Astrocyte (in vitro differentiated cells and primary cell): ENCODE data around the gene KRTAP10-2. TPM values are rescaled to one million over a fixed set of nuclear protein-coding genes. Genes with fewer than 3 reads are reported as not detected.

Experiments used
- DNase-seq: peaks from one replicate; pipeline ENCODE4 v3.0.0-alpha.2; 2010; ENCODE audit warnings: low read depth
- FAIRE-seq: peaks from 2 replicates; lab custom pipeline; 2011; peaks lifted over from hg19 to GRCh38; lab: Jason Lieb, UNC
- H2AFZ ChIP-seq: 2 replicates; pipeline ENCODE4 v1.6.0; 2012; ENCODE audit warnings: low read depth, low read length, inconsistent platforms
- H3K27ac ChIP-seq: 2 replicates; pipeline ENCODE4 v1.5.1; 2011; ENCODE audit warnings: low read depth, low read length, inconsistent platforms
- H3K27me3 ChIP-seq: 2 replicates; pipeline ENCODE4 v1.6.0; 2011; ENCODE audit warnings: low read length, inconsistent platforms; ENCODE audit not compliant: insufficient read depth
- H3K36me3 ChIP-seq: 2 replicates; pipeline ENCODE4 v1.5.1; 2011; ENCODE audit warnings: low read length, inconsistent platforms; ENCODE audit not compliant: insufficient read depth
- H3K4me1 ChIP-seq: 2 replicates; pipeline ENCODE4 v1.5.1; 2011; ENCODE audit warnings: low read length, inconsistent platforms; ENCODE audit not compliant: insufficient read depth
- H3K4me2 ChIP-seq: 2 replicates; pipeline ENCODE4 v1.6.0; 2012; ENCODE audit warnings: low read length, inconsistent platforms
- H3K4me3 ChIP-seq: 2 replicates; pipeline ENCODE4 v1.5.1; 2011; ENCODE audit warnings: low read depth, mild to moderate bottlenecking, low read length, inconsistent platforms; ENCODE audit not compliant: insufficient read depth
- H3K79me2 ChIP-seq: 2 replicates; pipeline ENCODE4 v1.6.0; 2012; ENCODE audit warnings: mild to moderate bottlenecking, low read length, inconsistent platforms; ENCODE audit not compliant: insufficient read depth
- H3K9ac ChIP-seq: 2 replicates; pipeline ENCODE4 v1.6.0; 2012; ENCODE audit warnings: mild to moderate bottlenecking, low read length, inconsistent platforms
- H3K9me3 ChIP-seq: 2 replicates; pipeline ENCODE4 v1.5.1; 2012; ENCODE audit warnings: low read depth, mild to moderate bottlenecking, low read length, inconsistent platforms; ENCODE audit not compliant: insufficient read depth
- H4K20me1 ChIP-seq: 2 replicates; pipeline ENCODE4 v1.6.0; 2012; ENCODE audit warnings: low read length, inconsistent platforms; ENCODE audit not compliant: insufficient read depth
- H3K27ac Mint-ChIP-seq: one replicate; pipeline ENCODE4 v1.8.0; 2021; ENCODE audit warnings: mild to moderate bottlenecking, mixed read lengths; ENCODE audit not compliant: unreplicated experiment
- H3K27me3 Mint-ChIP-seq: one replicate; pipeline ENCODE4 v1.8.0; 2021; ENCODE audit warnings: low read depth, mixed read lengths; ENCODE audit not compliant: unreplicated experiment
- H3K36me3 Mint-ChIP-seq: one replicate; pipeline ENCODE4 v1.8.0; 2021; ENCODE audit warnings: low read depth, mixed read lengths; ENCODE audit not compliant: unreplicated experiment
- H3K4me1 Mint-ChIP-seq: one replicate; pipeline ENCODE4 v1.8.0; 2021; ENCODE audit warnings: low read depth, mixed read lengths; ENCODE audit not compliant: unreplicated experiment
- H3K4me3 Mint-ChIP-seq: one replicate; pipeline ENCODE4 v1.8.0; 2021; ENCODE audit warnings: mild to moderate bottlenecking, moderate library complexity, mixed read lengths; ENCODE audit not compliant: unreplicated experiment
- H3K9me3 Mint-ChIP-seq: one replicate; pipeline ENCODE4 v1.8.0; 2021; ENCODE audit warnings: mild to moderate bottlenecking, mixed read lengths; ENCODE audit not compliant: unreplicated experiment
- EZH2 ChIP-seq: IDR thresholded peaks from 2 replicates; pipeline ENCODE4 v1.6.1; 2012; ENCODE audit warnings: mild to moderate bottlenecking, low read length, inconsistent platforms; ENCODE audit not compliant: insufficient read depth
- total RNA-seq: library from RNA; stranded (reverse); gene quantifications from 2 replicates; pipeline ENCODE4 v1.2.1, GENCODE V29; 2021
- TF ChIP-seq, protein P1 (sequence below): IDR thresholded peaks from 2 replicates; pipeline ENCODE4 v1.5.1; 2011; ENCODE audit warnings: low read depth, mild to moderate bottlenecking, inconsistent platforms, low read length, moderate library complexity; ENCODE audit not compliant: insufficient read depth

Gene KRTAP10-2
- total RNA-seq, 1 donor from 2014 or later: not detected

DNA sequence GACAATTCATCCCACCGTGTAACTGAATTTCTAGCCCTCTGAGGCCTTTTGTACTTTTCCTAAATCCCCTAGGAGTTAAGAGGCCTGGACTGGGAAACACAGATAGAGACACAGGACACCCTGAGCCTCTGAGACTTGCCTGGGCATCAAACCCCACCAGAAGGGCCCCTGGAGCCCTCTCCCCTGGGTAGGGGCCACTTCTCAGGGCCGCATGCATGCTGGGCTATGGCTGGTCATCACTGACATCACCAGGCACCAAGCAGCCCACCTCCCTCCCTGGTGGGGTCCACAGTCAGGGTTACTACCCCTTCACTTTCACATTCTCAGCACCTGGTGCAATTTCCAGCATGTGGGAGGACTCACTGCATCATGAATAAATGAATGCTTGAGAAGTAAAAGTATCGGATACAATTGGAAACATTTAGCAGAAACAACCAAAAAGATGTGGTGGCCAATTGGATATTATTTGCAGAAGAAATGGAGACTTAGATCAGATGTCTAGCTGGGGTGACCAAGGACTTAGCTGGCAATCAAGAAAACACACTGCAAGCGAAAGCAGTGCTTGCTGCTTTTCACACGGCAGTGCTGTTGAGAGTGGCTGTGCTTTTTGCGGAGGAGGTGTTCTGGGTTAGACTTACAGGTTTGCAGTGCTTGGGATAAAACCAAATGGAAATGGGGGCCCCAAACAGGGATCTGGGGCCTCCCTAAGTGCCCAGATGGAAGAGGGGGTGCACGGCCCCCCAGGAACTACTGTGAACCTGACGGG lies 48.1 kb upstream of the KRTAP10-2 start:
- H3K27ac Mint-ChIP-seq: no peak overlapping the region
- no peak overlapping the region for H3K4me2 ChIP-seq
- H3K4me1 ChIP-seq: no peaks in the 10 kb centered on the region
- no peaks in the 10 kb centered on the region for H3K4me1 Mint-ChIP-seq
- TF ChIP-seq EZH2: no peak
- TF ChIP-seq, protein P1, sequence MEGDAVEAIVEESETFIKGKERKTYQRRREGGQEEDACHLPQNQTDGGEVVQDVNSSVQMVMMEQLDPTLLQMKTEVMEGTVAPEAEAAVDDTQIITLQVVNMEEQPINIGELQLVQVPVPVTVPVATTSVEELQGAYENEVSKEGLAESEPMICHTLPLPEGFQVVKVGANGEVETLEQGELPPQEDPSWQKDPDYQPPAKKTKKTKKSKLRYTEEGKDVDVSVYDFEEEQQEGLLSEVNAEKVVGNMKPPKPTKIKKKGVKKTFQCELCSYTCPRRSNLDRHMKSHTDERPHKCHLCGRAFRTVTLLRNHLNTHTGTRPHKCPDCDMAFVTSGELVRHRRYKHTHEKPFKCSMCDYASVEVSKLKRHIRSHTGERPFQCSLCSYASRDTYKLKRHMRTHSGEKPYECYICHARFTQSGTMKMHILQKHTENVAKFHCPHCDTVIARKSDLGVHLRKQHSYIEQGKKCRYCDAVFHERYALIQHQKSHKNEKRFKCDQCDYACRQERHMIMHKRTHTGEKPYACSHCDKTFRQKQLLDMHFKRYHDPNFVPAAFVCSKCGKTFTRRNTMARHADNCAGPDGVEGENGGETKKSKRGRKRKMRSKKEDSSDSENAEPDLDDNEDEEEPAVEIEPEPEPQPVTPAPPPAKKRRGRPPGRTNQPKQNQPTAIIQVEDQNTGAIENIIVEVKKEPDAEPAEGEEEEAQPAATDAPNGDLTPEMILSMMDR: no peak
- peaks cover 9% of the 10 kb centered on the region for H3K9me3 ChIP-seq
- no peak overlapping the region for H3K27ac ChIP-seq
- H3K9me3 Mint-ChIP-seq: peaks cover 16% of the 10 kb centered on the region
- DNase-seq: no peak
- no peak overlapping the region for H2AFZ ChIP-seq
- no peaks in the 10 kb centered on the region for H3K79me2 ChIP-seq
- FAIRE-seq: no peak
- H3K4me3 Mint-ChIP-seq: no peak overlapping the region
- no peak overlapping the region for H3K4me3 ChIP-seq
- H3K36me3 ChIP-seq: no peaks in the 10 kb centered on the region
- no peaks in the 10 kb centered on the region for H3K27me3 ChIP-seq
- H3K36me3 Mint-ChIP-seq: peaks cover 3% of the 10 kb centered on the region
- no peak overlapping the region for H3K9ac ChIP-seq
- no peaks in the 10 kb centered on the region for H4K20me1 ChIP-seq
- H3K27me3 Mint-ChIP-seq: peaks cover 31% of the 10 kb centered on the region

DNA sequence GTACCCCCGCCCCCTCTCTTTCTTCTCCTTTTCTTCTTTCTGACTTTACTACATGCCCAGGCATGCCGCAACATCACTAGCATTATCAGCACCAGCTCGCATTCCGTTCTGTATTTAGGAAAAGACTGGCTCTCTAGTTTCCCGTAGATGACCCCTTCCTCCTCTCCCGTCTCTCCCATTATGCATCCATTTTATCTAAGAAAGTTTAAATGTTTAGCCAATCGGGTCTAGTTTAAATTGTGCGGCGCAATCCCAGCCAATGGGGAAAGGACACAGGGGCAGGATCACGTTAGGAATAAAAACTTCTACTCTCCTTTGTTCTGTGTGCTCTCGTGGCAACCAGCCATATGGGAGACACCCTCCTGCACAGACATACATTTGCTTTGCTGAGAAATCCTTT lies 46.8 kb upstream of the KRTAP10-2 start:
- H3K4me3 Mint-ChIP-seq: no peak overlapping the region
- no peak for FAIRE-seq
- TF ChIP-seq, protein P1: no peak
- no peak for TF ChIP-seq EZH2
- no peak overlapping the region for H3K4me3 ChIP-seq
- no peak overlapping the region for H2AFZ ChIP-seq
- H3K27me3 Mint-ChIP-seq: peaks cover 30% of the 10 kb centered on the region
- no peak overlapping the region for H3K4me2 ChIP-seq
- H3K27ac Mint-ChIP-seq: no peak overlapping the region
- H3K4me1 Mint-ChIP-seq: peaks cover 2% of the 10 kb centered on the region
- H3K9me3 Mint-ChIP-seq: peaks cover 18% of the 10 kb centered on the region
- no peaks in the 10 kb centered on the region for H3K79me2 ChIP-seq
- peaks cover 7% of the 10 kb centered on the region for H3K9me3 ChIP-seq
- H3K27me3 ChIP-seq: no peaks in the 10 kb centered on the region
- H3K27ac ChIP-seq: no peak overlapping the region
- no peak overlapping the region for H3K9ac ChIP-seq
- no peak for DNase-seq
- H3K36me3 ChIP-seq: no peaks in the 10 kb centered on the region
- H3K36me3 Mint-ChIP-seq: peaks cover 3% of the 10 kb centered on the region
- no peaks in the 10 kb centered on the region for H4K20me1 ChIP-seq
- no peaks in the 10 kb centered on the region for H3K4me1 ChIP-seq
